Measurements from ENCODE around the gene NAV2. TPM values are rescaled to one million over a fixed set of nuclear protein-coding genes. Genes with fewer than 3 reads are reported as not detected.
A peak's percentile ranks its signal among the peaks of the same experiment; 100 is the strongest.

The NAV2 gene
- total RNA-seq, 1 donor from 2014 or later: 31.4 TPM

GRCh38 chr11:19980388-19980787 lies 267.8 kb downstream of the NAV2 start:
- no peak overlapping the region for H3K4me3 Mint-ChIP-seq (ENCODE audit: unreplicated experiment)
- H3K27me3 Mint-ChIP-seq (ENCODE audit: unreplicated experiment): no peaks in the 10 kb centered on the region
- no peaks in the 10 kb centered on the region for H3K9me3 Mint-ChIP-seq (ENCODE audit: unreplicated experiment)
- no peaks in the 10 kb centered on the region for H3K36me3 Mint-ChIP-seq (ENCODE audit: unreplicated experiment)
- peak overlapping the region; percentile 68 for H3K27ac Mint-ChIP-seq (ENCODE audit: unreplicated experiment)
- DNase-seq (ENCODE audit: extremely low spot score, unreplicated experiment): no peak
- TF ChIP-seq CTCF (IDR thresholded peaks at IDR 0.05): no peak
- peaks cover 33% of the 10 kb centered on the region for H3K4me1 Mint-ChIP-seq (ENCODE audit: unreplicated experiment)

- Mint-ChIP-seq H3K4me1 (ENCODE audit: unreplicated experiment) (peaks cover 33% of the 10 kb centered on the region), H3K4me3 (ENCODE audit: unreplicated experiment) (no peak overlapping the region), H3K9me3 (ENCODE audit: unreplicated experiment) (no peaks in the 10 kb centered on the region), H3K27ac (ENCODE audit: unreplicated experiment) (peak overlapping the region; percentile 68), H3K36me3 (ENCODE audit: unreplicated experiment) (no peaks in the 10 kb centered on the region), H3K27me3 (ENCODE audit: unreplicated experiment) (no peaks in the 10 kb centered on the region)
- no peak for DNase-seq (ENCODE audit: extremely low spot score, unreplicated experiment)
- TF ChIP-seq CTCF (IDR thresholded peaks at IDR 0.05): no peak
These were observed 268.5 kb downstream of the NAV2 start for GRCh38 chr11:19980957-19981669.

- Mint-ChIP-seq H3K36me3 (ENCODE audit: unreplicated experiment) (no peaks in the 10 kb centered on the region), H3K9me3 (ENCODE audit: unreplicated experiment) (no peaks in the 10 kb centered on the region), H3K27me3 (ENCODE audit: unreplicated experiment) (no peaks in the 10 kb centered on the region), H3K27ac (ENCODE audit: unreplicated experiment) (no peak overlapping the region), H3K4me3 (ENCODE audit: unreplicated experiment) (no peak overlapping the region), H3K4me1 (ENCODE audit: unreplicated experiment) (peaks cover 29% of the 10 kb centered on the region)
- no peak for TF ChIP-seq CTCF (IDR thresholded peaks at IDR 0.05)
- no peak for DNase-seq (ENCODE audit: extremely low spot score, unreplicated experiment)
These were observed 270.3 kb downstream of the NAV2 start for GRCh38 chr11:19982774-19983495.

GRCh38 chr11:19984048-19984742 lies 271.6 kb downstream of the NAV2 start:
- DNase-seq (ENCODE audit: extremely low spot score, unreplicated experiment): no peak
- Mint-ChIP-seq H3K9me3 (ENCODE audit: unreplicated experiment) (no peaks in the 10 kb centered on the region), H3K4me3 (ENCODE audit: unreplicated experiment) (no peak overlapping the region), H3K4me1 (ENCODE audit: unreplicated experiment) (peaks cover 27% of the 10 kb centered on the region), H3K27ac (ENCODE audit: unreplicated experiment) (no peak overlapping the region), H3K27me3 (ENCODE audit: unreplicated experiment) (no peaks in the 10 kb centered on the region), H3K36me3 (ENCODE audit: unreplicated experiment) (no peaks in the 10 kb centered on the region)
- TF ChIP-seq CTCF (IDR thresholded peaks at IDR 0.05): no peak

GRCh38 chr11:19985111-19985510 lies 272.5 kb downstream of the NAV2 start:
- H3K27ac Mint-ChIP-seq (ENCODE audit: unreplicated experiment): no peak overlapping the region

More at GRCh38 chr11:19985111-19985510, 272.5 kb downstream of the NAV2 start:
- Mint-ChIP-seq H3K4me3 (ENCODE audit: unreplicated experiment) (no peak overlapping the region), H3K36me3 (ENCODE audit: unreplicated experiment) (no peaks in the 10 kb centered on the region), H3K9me3 (ENCODE audit: unreplicated experiment) (no peaks in the 10 kb centered on the region), H3K4me1 (ENCODE audit: unreplicated experiment) (peaks cover 20% of the 10 kb centered on the region), H3K27me3 (ENCODE audit: unreplicated experiment) (no peaks in the 10 kb centered on the region)
- no peak for DNase-seq (ENCODE audit: extremely low spot score, unreplicated experiment)
- no peak for TF ChIP-seq CTCF (IDR thresholded peaks at IDR 0.05)

Data from osteocyte (in vitro differentiated cells).